ENCODE results near the gene GGCT.
A peak's percentile ranks its signal among the peaks of the same experiment; 100 is the strongest.

The GGCT gene

DNA sequence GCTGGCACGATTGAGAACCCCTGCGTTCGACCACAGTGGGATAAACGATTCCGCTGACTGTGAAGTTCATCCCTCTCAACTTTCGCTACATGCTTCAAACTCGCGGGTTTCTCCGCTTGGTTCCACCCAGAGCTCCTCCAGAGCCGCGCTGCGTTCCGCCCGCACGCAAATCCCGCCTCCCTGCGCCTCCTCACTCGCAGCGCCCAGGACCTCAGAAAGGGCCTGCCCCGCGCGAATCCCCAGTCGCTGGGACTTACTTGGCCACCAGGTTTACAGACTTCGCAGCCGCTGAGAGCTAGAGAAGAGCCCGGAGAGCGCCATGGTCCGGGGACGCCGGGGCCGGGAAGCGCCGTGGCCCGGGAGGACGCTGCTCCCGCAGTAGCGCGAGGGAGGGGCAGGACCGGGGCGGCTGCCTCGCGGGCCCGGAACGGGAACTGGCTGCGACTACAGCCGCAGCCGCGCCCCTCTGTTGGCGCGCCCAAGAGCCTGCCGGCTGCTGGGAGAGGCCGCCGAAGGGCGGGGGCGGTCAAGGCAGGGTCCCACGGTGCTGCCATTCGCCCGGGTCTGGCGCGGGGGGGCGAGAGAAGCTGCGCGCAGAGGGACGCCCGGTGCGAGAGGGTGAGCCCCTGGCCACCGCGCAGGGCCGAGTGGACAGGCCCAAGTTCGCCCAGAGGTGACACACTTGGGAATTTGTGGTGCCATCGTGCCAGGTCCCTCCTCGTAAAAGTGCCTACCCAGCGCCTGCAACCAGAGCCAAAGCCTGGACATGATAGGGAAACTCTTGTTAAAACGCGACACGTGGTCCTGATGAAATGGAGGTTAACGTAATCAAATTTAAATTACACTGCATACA, 26.1 kb downstream of the GGCT start, which contains the start of gene NOD1:
Gene NOD1, minus strand, starts transcription at position 436 of the 853 bp plus-strand sequence. CDS start 21,863 bp downstream, outside the sequence.
- Histone ChIP-seq H3K27me3 (ENCODE audit: control insufficient read depth in 1 of 2, insufficient read depth in 2 of 2, low read length in 2 of 2) (no peaks in the 10 kb centered on the region), H3K27ac (ENCODE audit: low read length) (peak within 1 kb of the TSS; percentile 87), H3K4me3 (ENCODE audit: low read length in 2 of 2) (peak within 1 kb of the TSS; percentile 75 to 85), H3K9me3 (ENCODE audit: control insufficient read depth in 2 of 2, low read length in 2 of 2) (no peaks in the 10 kb centered on the region), H3K36me3 (ENCODE audit: control insufficient read depth in 2 of 2, insufficient read depth in 2 of 2, low read length in 2 of 2) (no peaks in the 10 kb centered on the region), H3K4me1 (ENCODE audit: control insufficient read depth, insufficient read depth, low read length) (peaks cover 43% of the 10 kb centered on the region), H3K9ac (ENCODE audit: low read length in 2 of 2) (peak within 1 kb of the TSS; percentile 67 to 84)

DNA sequence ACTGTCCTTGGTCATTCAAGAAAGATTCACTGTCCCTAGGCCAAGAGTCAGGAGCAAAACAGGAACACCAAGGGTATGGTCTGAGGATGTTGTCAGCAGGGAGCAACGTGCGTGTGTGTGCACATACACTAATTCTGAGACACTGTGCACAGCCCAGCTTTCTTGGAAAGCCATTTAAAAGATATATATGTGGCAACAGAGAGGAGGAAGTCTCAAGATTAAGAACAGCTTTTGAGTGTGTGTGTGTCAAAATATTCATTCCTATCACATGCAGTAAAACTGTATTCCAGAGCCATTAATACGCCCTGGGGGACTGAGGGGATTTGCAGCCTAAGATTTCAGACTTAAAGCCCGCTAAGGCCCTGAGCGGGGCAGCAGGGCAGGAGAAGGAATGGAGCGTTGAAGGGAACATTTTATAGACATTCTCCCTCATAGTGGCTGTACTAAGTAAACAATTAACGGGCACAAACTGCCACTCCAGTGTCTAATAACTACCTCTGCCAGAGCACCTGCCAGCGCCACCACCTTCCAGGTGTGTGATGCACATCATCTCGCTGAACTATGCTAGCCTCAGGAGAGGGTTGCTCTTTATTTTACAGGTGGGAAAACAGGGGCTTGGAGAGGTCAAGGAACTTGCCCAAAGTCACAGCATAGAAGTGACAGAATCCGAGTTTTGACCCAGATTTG, 28.0 kb downstream of the GGCT start:
- H3K27ac ChIP-seq (ENCODE audit: low read length) = peak overlapping the region; percentile 87
- H3K4me1 ChIP-seq (ENCODE audit: control insufficient read depth, insufficient read depth, low read length) = peaks cover 63% of the 10 kb centered on the region
- H3K9ac ChIP-seq (ENCODE audit: low read length in 2 of 2) = peak overlapping the region in 1 of 2 donors; percentile 29
- no peaks in the 10 kb centered on the region for H3K36me3 ChIP-seq (ENCODE audit: control insufficient read depth in 2 of 2, insufficient read depth in 2 of 2, low read length in 2 of 2)
- H3K27me3 ChIP-seq (ENCODE audit: control insufficient read depth in 1 of 2, insufficient read depth in 2 of 2, low read length in 2 of 2) = no peaks in the 10 kb centered on the region
- H3K9me3 ChIP-seq (ENCODE audit: control insufficient read depth in 2 of 2, low read length in 2 of 2) = no peaks in the 10 kb centered on the region
- peak overlapping the region in 1 of 2 donors; percentile 35 for H3K4me3 ChIP-seq (ENCODE audit: low read length in 2 of 2)

DNA sequence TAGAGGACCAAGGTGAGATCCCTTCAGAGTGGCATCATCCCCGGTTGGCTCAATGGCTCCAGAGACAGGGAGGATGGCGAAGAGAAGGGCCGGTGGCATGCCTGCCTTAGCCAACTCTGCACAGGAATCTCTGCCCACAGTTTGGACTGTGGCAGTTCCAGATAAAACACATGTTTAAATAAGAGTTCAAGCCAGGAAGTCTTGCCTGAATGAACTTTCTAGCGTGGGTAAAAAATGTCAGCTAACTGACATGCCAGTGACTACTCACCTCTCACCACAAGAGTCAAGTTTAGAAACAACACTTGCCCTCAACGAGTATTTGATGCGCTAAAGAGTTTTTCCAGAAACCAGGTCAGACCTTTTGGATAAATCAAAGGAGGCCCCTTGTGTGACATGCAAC, 29.0 kb downstream of the GGCT start:
- Histone ChIP-seq H3K4me1 (ENCODE audit: control insufficient read depth, insufficient read depth, low read length) (peaks cover 72% of the 10 kb centered on the region), H3K27me3 (ENCODE audit: control insufficient read depth in 1 of 2, insufficient read depth in 2 of 2, low read length in 2 of 2) (no peaks in the 10 kb centered on the region), H3K4me3 (ENCODE audit: low read length in 2 of 2) (no peak overlapping the region), H3K36me3 (ENCODE audit: control insufficient read depth in 2 of 2, insufficient read depth in 2 of 2, low read length in 2 of 2) (no peaks in the 10 kb centered on the region), H3K27ac (ENCODE audit: low read length) (peak overlapping the region; percentile 58), H3K9me3 (ENCODE audit: control insufficient read depth in 2 of 2, low read length in 2 of 2) (no peaks in the 10 kb centered on the region), H3K9ac (ENCODE audit: low read length in 2 of 2) (no peak overlapping the region)

DNA sequence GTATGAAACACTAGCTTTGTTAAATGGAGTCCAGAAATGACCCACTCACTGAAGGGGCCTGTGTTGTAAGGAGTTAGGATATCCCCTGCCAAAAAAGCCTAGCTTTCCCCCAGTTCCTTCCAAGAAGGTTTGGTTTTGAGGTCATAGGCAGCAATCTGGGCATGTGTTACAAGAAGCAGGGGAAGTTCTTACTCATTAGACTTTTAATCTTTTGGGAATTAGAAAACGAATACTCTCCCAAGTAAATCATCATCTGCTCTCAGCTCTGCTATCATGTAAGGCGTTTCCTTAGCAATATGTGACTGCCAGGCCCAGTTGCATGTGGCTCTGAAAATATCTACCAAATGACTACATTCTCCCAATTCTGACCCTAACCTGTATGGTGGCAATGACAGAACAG, 29.7 kb downstream of the GGCT start:
- Histone ChIP-seq H3K4me3 (ENCODE audit: low read length in 2 of 2) (peak overlapping the region in 1 of 2 donors; percentile 22), H3K9me3 (ENCODE audit: control insufficient read depth in 2 of 2, low read length in 2 of 2) (no peaks in the 10 kb centered on the region), H3K27ac (ENCODE audit: low read length) (peak overlapping the region; percentile 58), H3K36me3 (ENCODE audit: control insufficient read depth in 2 of 2, insufficient read depth in 2 of 2, low read length in 2 of 2) (no peaks in the 10 kb centered on the region), H3K9ac (ENCODE audit: low read length in 2 of 2) (no peak overlapping the region), H3K4me1 (ENCODE audit: control insufficient read depth, insufficient read depth, low read length) (peaks cover 79% of the 10 kb centered on the region), H3K27me3 (ENCODE audit: control insufficient read depth in 1 of 2, insufficient read depth in 2 of 2, low read length in 2 of 2) (no peaks in the 10 kb centered on the region)

DNA sequence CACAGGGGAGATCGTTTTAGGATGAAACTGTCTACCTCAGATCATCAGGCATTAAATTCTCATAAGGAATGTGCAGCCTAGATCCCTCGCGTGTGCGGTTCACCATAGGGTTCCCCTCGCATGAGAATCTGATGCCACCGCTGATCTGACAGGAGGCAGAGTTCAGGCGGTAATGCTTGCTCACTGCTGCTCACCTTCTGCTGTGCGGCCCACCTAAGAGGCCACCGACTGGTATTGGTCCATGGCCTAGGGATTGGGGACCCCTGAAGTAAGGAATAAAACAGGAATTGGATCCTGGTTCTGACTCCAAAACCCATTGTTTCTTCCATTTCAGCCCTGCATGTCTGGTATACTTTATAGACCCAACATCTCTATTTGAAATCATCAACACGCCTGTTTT, 30.1 kb downstream of the GGCT start:
- Histone ChIP-seq H3K9me3 (ENCODE audit: control insufficient read depth in 2 of 2, low read length in 2 of 2) (no peaks in the 10 kb centered on the region), H3K4me1 (ENCODE audit: control insufficient read depth, insufficient read depth, low read length) (peaks cover 81% of the 10 kb centered on the region), H3K36me3 (ENCODE audit: control insufficient read depth in 2 of 2, insufficient read depth in 2 of 2, low read length in 2 of 2) (no peaks in the 10 kb centered on the region), H3K4me3 (ENCODE audit: low read length in 2 of 2) (peak overlapping the region in 1 of 2 donors; percentile 22), H3K27me3 (ENCODE audit: control insufficient read depth in 1 of 2, insufficient read depth in 2 of 2, low read length in 2 of 2) (no peaks in the 10 kb centered on the region), H3K9ac (ENCODE audit: low read length in 2 of 2) (no peak overlapping the region), H3K27ac (ENCODE audit: low read length) (peak overlapping the region; percentile 58)

DNA sequence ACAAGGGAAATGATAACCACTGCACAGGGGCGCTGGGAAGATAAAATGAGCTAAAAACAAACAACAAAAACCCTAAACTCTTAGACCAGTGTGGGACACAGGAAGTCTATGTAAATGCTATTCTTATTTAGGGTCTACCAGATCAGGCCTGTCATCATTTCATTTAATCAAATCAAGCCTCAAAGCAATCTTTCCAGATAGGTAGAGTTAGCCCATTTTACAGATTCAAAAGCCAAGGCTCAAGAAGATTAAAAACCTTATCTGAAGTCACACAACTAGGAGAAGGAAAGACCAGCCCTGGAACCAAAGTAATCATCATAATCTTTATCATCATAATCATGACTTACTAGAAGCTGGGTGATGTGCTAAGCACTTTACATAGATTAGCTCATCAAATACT, 30.7 kb downstream of the GGCT start:
- Histone ChIP-seq H3K4me3 (ENCODE audit: low read length in 2 of 2) (no peak overlapping the region), H3K27me3 (ENCODE audit: control insufficient read depth in 1 of 2, insufficient read depth in 2 of 2, low read length in 2 of 2) (no peaks in the 10 kb centered on the region), H3K36me3 (ENCODE audit: control insufficient read depth in 2 of 2, insufficient read depth in 2 of 2, low read length in 2 of 2) (no peaks in the 10 kb centered on the region), H3K27ac (ENCODE audit: low read length) (peak overlapping the region; percentile 46), H3K9ac (ENCODE audit: low read length in 2 of 2) (no peak overlapping the region), H3K4me1 (ENCODE audit: control insufficient read depth, insufficient read depth, low read length) (peaks cover 86% of the 10 kb centered on the region), H3K9me3 (ENCODE audit: control insufficient read depth in 2 of 2, low read length in 2 of 2) (no peaks in the 10 kb centered on the region)

DNA sequence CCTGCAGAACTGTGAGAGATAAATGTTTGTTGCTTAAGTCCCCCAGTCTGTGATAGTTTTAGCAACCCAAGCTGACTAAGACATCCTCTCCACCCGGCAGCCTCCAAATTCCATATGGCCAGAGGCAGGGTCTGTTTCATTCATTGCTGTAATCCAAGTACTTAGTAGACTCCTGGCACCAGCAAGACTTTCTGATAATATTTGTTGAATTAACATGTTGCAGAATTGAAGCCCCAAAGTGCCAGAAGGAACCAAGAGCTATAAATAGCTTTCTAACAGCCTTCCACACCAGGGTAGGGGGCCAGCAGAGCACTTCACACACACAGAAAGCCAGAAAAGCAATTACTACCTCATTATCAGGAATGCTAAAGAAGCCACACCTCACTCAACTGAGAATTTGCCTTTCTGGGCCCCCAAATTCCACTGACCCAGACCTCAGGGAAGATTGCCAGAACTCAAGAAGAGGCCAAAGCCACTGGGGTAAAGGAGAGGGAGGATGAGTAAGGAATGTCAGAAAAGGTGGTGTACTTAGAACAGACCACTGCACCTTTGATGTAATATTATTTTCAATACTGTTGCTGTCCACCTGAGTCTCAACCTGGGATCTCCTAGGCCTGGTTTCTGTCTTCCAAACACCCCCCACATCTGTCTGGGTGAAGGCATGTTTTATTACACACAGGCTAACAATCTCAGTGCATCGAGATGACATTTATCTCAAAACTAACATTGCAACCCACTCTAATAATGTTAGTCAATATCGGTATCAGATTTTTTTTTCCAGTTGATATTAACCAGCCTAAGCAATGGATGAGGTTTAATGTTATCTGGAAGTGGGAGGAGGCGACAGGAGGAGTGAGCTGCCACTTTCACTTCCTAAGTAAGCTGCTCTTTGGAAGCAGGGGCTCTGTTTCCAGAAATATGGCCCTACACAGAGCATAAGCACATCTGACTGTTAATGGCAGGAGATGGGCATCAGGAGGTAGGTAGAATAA, 31.5 kb downstream of the GGCT start:
- no peak overlapping the region for H3K4me3 ChIP-seq (ENCODE audit: low read length in 2 of 2)
- no peaks in the 10 kb centered on the region for H3K27me3 ChIP-seq (ENCODE audit: control insufficient read depth in 1 of 2, insufficient read depth in 2 of 2, low read length in 2 of 2)
- peak overlapping the region; percentile 92 for H3K27ac ChIP-seq (ENCODE audit: low read length)
- peaks cover 89% of the 10 kb centered on the region for H3K4me1 ChIP-seq (ENCODE audit: control insufficient read depth, insufficient read depth, low read length)
- no peaks in the 10 kb centered on the region for H3K9me3 ChIP-seq (ENCODE audit: control insufficient read depth in 2 of 2, low read length in 2 of 2)
- H3K36me3 ChIP-seq (ENCODE audit: control insufficient read depth in 2 of 2, insufficient read depth in 2 of 2, low read length in 2 of 2) = no peaks in the 10 kb centered on the region
- no peak overlapping the region for H3K9ac ChIP-seq (ENCODE audit: low read length in 2 of 2)

DNA sequence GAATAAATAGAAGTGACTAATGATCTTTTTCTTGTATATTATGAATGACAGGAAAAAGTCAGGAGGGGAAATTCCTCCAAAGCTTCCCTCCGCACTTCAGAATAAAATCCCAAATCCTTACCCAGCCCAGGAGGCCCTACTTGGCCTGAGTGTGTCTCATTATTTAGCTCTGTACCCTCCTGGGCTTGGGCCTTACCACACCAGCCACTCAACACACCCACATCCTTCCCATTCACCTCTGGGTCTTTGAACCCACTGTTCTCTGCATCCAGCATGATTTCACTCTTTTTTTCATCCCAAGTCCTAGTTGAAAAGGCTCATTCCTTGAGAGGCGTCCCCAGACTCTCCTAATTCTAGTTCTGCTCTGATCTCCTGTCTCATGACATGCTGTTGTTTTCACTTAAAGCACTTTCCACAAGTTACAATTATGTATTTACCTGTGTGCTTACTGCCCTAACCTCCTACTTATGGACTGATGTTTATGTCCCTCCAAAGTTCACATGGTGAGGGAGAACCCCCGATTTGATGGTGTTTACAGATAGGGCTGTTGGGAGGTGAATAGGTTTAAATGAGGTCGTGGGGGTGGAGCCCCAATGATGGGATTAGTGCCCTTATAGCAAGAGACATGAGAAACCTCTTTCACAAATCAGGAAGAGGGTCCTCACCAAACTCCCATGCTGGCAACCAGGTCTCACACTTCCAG, 32.4 kb downstream of the GGCT start:
- Histone ChIP-seq H3K4me3 (ENCODE audit: low read length in 2 of 2) (no peak overlapping the region), H3K27ac (ENCODE audit: low read length) (peak overlapping the region; percentile 92), H3K9ac (ENCODE audit: low read length in 2 of 2) (no peak overlapping the region), H3K4me1 (ENCODE audit: control insufficient read depth, insufficient read depth, low read length) (peaks cover 80% of the 10 kb centered on the region), H3K36me3 (ENCODE audit: control insufficient read depth in 2 of 2, insufficient read depth in 2 of 2, low read length in 2 of 2) (no peaks in the 10 kb centered on the region), H3K27me3 (ENCODE audit: control insufficient read depth in 1 of 2, insufficient read depth in 2 of 2, low read length in 2 of 2) (no peaks in the 10 kb centered on the region), H3K9me3 (ENCODE audit: control insufficient read depth in 2 of 2, low read length in 2 of 2) (no peaks in the 10 kb centered on the region)

DNA sequence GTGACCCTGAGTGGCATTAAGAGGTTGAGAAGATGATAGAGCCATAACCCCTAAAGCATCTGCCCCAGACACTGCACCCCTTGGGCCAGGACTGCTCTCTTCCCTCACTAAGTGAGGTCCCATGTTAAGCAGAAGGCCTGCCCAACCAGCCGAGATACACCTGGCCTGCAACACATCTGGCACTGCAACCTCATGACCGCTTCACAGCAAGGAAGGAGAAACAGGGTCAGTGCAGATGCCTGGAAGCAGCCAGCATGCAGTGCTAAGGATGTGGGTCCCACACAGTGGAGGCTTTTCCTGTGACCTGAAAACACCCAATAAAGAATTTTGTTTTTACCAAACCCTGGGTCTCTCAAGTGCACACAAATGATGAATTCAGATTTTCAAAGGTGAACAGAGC, 33.4 kb downstream of the GGCT start:
- Histone ChIP-seq H3K4me3 (ENCODE audit: low read length in 2 of 2) (peak overlapping the region in 1 of 2 donors; percentile 60), H3K36me3 (ENCODE audit: control insufficient read depth in 2 of 2, insufficient read depth in 2 of 2, low read length in 2 of 2) (no peaks in the 10 kb centered on the region), H3K9ac (ENCODE audit: low read length in 2 of 2) (peak overlapping the region in 1 of 2 donors; percentile 1), H3K27me3 (ENCODE audit: control insufficient read depth in 1 of 2, insufficient read depth in 2 of 2, low read length in 2 of 2) (no peaks in the 10 kb centered on the region), H3K9me3 (ENCODE audit: control insufficient read depth in 2 of 2, low read length in 2 of 2) (no peaks in the 10 kb centered on the region), H3K27ac (ENCODE audit: low read length) (peak overlapping the region; percentile 92), H3K4me1 (ENCODE audit: control insufficient read depth, insufficient read depth, low read length) (peaks cover 73% of the 10 kb centered on the region)

DNA sequence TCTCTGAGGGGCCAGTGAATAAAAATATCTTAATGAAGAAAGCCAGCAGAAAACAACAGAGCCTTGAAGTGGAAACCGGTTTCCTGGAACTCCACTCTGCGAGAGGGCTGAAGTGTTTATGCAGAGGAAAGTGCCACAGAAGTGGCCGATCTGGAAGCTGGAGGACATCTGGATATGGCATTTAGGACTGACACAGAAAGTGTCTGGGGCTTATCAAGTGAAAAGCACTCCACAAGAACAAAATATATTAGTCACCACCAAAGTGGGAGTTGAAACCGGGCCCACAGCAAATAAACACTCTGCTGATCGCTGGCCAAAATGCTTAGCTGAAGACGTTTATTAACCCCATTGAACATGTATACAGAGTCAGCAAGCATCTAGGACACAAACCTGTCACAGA, 33.9 kb downstream of the GGCT start:
- Histone ChIP-seq H3K36me3 (ENCODE audit: control insufficient read depth in 2 of 2, insufficient read depth in 2 of 2, low read length in 2 of 2) (no peaks in the 10 kb centered on the region), H3K27ac (ENCODE audit: low read length) (peak overlapping the region; percentile 92), H3K4me3 (ENCODE audit: low read length in 2 of 2) (peak overlapping the region in 1 of 2 donors; percentile 60), H3K4me1 (ENCODE audit: control insufficient read depth, insufficient read depth, low read length) (peaks cover 75% of the 10 kb centered on the region), H3K9me3 (ENCODE audit: control insufficient read depth in 2 of 2, low read length in 2 of 2) (no peaks in the 10 kb centered on the region), H3K27me3 (ENCODE audit: control insufficient read depth in 1 of 2, insufficient read depth in 2 of 2, low read length in 2 of 2) (no peaks in the 10 kb centered on the region), H3K9ac (ENCODE audit: low read length in 2 of 2) (peak overlapping the region; percentile 21 to 24)
